T-cell (primary cell): ENCODE measurements around the gene UNC79. TPM values are rescaled to one million over a fixed set of nuclear protein-coding genes. Genes with fewer than 3 reads are reported as not detected.

ENCODE experiments used
- ATAC-seq, 4 experiments: fragments of 200-7000 bp in 3 of 4; fragments of 150-1000 bp in 1 of 4; cut with Tn5 transposase; replicated peaks in 1 of 4; 1 replicate in 3 of 4; 2 replicates in 1 of 4; pipeline ENCODE4 v1.10.0; 2021; ENCODE audit warnings: moderate library complexity in 3 of 4, mild to moderate bottlenecking in 2 of 4, moderate number of reproducible peaks in 1 of 4
- CTCF ChIA-PET, 2 donors: fragments of 300-600 bp; sonication (Branson Sonifier 250); formaldehyde crosslinking; loops; one replicate each; lab custom pipeline; 2022; ENCODE audit warnings: antibody characterized with exemption in 2 of 2; lab: Charles Lee
- POLR2A ChIA-PET, 2 donors: fragments of 300-600 bp; sonication (Branson Sonifier 250); formaldehyde crosslinking; loops; one replicate each; lab custom pipeline; 2022; ENCODE audit warnings: antibody characterized with exemption in 2 of 2; lab: Charles Lee
- DNase-seq, 35 experiments: peaks; one replicate each; pipeline versions ENCODE4 v3.0.0 to v3.0.0-alpha.2; 2013 to 2023
- H3K27ac ChIP-seq: one replicate; pipeline ENCODE4 v1.5.1; 2013; ENCODE audit warnings: low read length
- H3K27me3 ChIP-seq, 2 experiments: replicated peaks in 1 of 2; 1 replicate in 1 of 2; 2 replicates in 1 of 2; pipeline versions ENCODE4 v1.6.1 to v1.7.0; 2013; ENCODE audit warnings: low read length in 1 of 2, mixed read lengths in 1 of 2; ENCODE audit not compliant: control insufficient read depth in 2 of 2, insufficient read depth in 2 of 2; ENCODE audit errors: extremely low read depth in 1 of 2
- H3K36me3 ChIP-seq, 2 donors: 1 replicate in 1 of 2; 2 replicates in 1 of 2; pipeline versions ENCODE4 v1.6.1 to v1.7.0; 2013; ENCODE audit warnings: low read length in 1 of 2; ENCODE audit not compliant: control insufficient read depth in 2 of 2, insufficient read depth in 1 of 2; ENCODE audit errors: extremely low read depth in 1 of 2
- H3K4me1 ChIP-seq, 2 experiments: 1 replicate in 1 of 2; 2 replicates in 1 of 2; pipeline versions ENCODE4 v1.6.1 to v1.7.0; 2013; ENCODE audit warnings: low read length in 2 of 2, mixed read lengths in 1 of 2; ENCODE audit not compliant: insufficient read depth in 2 of 2, control insufficient read depth in 1 of 2; ENCODE audit errors: extremely low read depth in 1 of 2
- H3K4me3 ChIP-seq, 2 donors: 1 replicate in 1 of 2; 2 replicates in 1 of 2; pipeline versions ENCODE4 v1.5.1 to v1.7.0; 2013; ENCODE audit warnings: mild to moderate bottlenecking in 2 of 2, low read length in 1 of 2, moderate library complexity in 1 of 2; ENCODE audit not compliant: control insufficient read depth in 1 of 2; ENCODE audit errors: extremely low read depth in 1 of 2
- H3K9me3 ChIP-seq: 2 replicates; pipeline ENCODE4 v1.7.0; 2013
- H3K27ac Mint-ChIP-seq, 2 donors: one replicate each; pipeline ENCODE4 v1.8.0; 2020 to 2021; ENCODE audit warnings: mild to moderate bottlenecking in 2 of 2, mixed read lengths in 2 of 2
- H3K27me3 Mint-ChIP-seq, 2 donors: one replicate each; pipeline ENCODE4 v1.8.0; 2021 to 2022; ENCODE audit warnings: mixed read lengths in 2 of 2
- H3K36me3 Mint-ChIP-seq: one replicate; pipeline ENCODE4 v1.8.0; 2021; ENCODE audit warnings: mixed read lengths
- H3K4me1 Mint-ChIP-seq, 3 donors: one replicate each; pipeline ENCODE4 v1.8.0; 2020 to 2022; ENCODE audit warnings: mixed read lengths in 3 of 3, mild to moderate bottlenecking in 1 of 3
- H3K4me3 Mint-ChIP-seq, 3 donors: one replicate each; pipeline ENCODE4 v1.8.0; 2020 to 2022; ENCODE audit warnings: mild to moderate bottlenecking in 3 of 3, mixed read lengths in 3 of 3, moderate library complexity in 3 of 3
- H3K9me3 Mint-ChIP-seq, 3 donors: one replicate each; pipeline ENCODE4 v1.8.0; 2020 to 2022; ENCODE audit warnings: mixed read lengths in 3 of 3
- WGBS: methylation state at CpG from one replicate; pipeline ENCODE4 v1.1.5; 2013; ENCODE audit warnings: missing lambda C conversion rate; ENCODE audit not compliant: insufficient coverage; 5-methylcytosine and 5-hydroxymethylcytosine counted together
- total RNA-seq, 35 experiments: library from RNA in 6 of 35; stranded (reverse) in 6 of 35; fragments of 120-200 nt in 1 of 35; gene quantifications; one replicate each; pipeline versions ENCODE4 v1.2.1 to v1.2.4 and lab custom pipeline; 2013 to 2026

UNC79 gene
- total RNA-seq, 5 donors from 2014 or later (not counting 1 experiment from before 2014, with no cell fraction given): 0.06 to 0.07 TPM; not detected in 3

DNA sequence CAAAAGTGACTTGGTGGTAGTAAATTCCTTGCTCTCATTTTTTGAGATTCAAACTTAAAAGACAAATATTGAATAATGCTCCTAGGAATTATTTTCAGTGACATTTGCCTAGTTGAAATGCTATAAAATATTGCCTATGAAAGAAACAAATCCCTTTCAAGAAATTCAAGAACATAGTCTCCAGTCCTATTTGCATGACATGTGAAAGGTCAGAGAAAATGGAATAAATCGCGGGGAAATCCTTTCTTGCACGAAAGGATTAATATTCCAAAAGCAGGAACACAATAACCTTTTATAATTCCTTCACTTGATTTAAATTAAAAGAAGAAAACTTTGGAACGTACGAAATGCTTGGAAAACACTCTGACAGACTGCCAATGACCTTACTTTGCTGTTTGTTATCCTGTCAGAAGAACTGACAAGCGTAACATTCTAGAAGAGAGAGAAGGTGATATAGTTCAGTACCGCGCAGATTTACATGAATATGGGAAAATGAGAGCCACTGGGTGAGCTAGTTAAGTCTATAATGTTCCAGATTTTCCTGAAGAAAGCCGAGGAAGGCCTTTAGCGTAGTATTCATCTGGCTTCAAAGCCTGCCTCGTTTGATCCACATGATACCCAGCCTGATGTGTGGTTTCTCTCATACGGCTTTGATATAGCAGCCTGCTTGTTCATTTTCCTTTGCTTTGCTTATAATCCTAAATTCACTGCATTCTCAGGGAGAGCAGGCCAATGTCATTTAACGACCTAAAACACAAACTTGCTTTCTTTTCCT is 254.6 kb downstream of the UNC79 start:
- H3K27me3 ChIP-seq: peaks cover 5 to 6% of the 10 kb centered on the region in 2 experiments
- CTCF ChIA-PET: no interaction called here
- no peaks in the 10 kb centered on the region for H3K9me3 ChIP-seq
- Mint-ChIP-seq H3K27me3 (peaks cover 21 to 34% of the 10 kb centered on the region in 2 donors), H3K9me3 (no peaks in the 10 kb centered on the region), H3K27ac (no peak overlapping the region), H3K36me3 (no peaks in the 10 kb centered on the region), H3K4me1 (no peaks in the 10 kb centered on the region), H3K4me3 (no peak overlapping the region)
- ATAC-seq (no peak), DNase-seq (no peak)
- POLR2A ChIA-PET: no interaction called here
- H3K27ac ChIP-seq: no peak overlapping the region
- H3K36me3 ChIP-seq: no peaks in the 10 kb centered on the region
- H3K4me1 ChIP-seq: no peaks in the 10 kb centered on the region
- WGBS: 79% methylated on average over 12 of the region's 13 CpGs
- H3K4me3 ChIP-seq: no peak overlapping the region

DNA sequence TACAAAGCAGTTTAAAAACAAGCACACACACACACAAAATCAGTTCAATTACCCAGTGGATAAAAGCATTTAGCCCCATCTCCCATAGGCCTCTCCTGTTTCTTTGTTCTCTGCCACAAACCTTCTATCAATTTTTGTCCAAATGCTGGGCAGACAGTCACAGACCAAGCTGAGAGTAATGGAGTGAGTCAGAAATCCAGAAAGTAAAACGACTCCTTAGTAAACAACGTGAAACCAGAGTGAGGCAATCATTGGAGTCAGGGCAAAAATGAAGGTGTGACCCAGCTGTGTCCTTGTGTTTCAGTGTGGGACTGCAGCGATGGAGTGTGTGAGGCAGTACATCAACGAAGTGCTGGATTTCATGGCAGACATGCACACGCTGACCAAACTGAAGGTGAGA is 255.5 kb downstream of the UNC79 start:
- Mint-ChIP-seq H3K4me3 (no peak overlapping the region), H3K36me3 (no peaks in the 10 kb centered on the region), H3K9me3 (no peaks in the 10 kb centered on the region), H3K27me3 (peaks cover 23 to 34% of the 10 kb centered on the region in 2 donors), H3K4me1 (no peaks in the 10 kb centered on the region), H3K27ac (no peak overlapping the region)
- Histone ChIP-seq H3K9me3 (no peaks in the 10 kb centered on the region), H3K4me3 (no peak overlapping the region), H3K27me3 (peaks cover 5 to 6% of the 10 kb centered on the region in 2 experiments), H3K4me1 (no peaks in the 10 kb centered on the region), H3K36me3 (no peaks in the 10 kb centered on the region), H3K27ac (no peak overlapping the region)
- ChIA-PET CTCF (no interaction called here), POLR2A (interaction anchor here in 1 of 2 donors (0.6 kb wide), 1 partner anchor 1012 kb away, joined by 4 read pairs; no protein-coding TSS in a partner anchor)
- DNase-seq (no peak), ATAC-seq (no peak)
- 76% methylated on average over 5 of the region's 5 CpGs for WGBS

DNA sequence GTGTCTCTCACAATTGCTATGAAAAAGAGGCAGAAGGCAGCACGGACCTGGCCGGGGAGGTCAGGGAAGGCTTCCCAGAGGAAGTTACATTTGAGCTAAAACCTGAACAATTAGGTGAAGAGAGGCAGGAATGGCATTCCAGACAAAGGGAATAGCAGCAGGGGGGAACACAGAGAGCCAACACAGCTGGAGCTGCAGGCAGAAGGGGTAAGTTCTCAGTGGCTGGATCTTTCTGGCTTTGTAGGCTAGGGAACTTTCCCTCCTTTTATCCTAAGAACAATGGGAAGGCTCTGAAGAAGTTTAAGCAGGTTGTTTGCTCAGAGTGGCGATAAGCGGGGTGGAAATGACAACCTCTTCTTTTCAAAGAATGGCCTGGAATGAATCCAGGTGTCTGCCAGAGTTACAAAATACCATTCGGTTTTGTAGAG is 257.5 kb downstream of the UNC79 start:
- no peak overlapping the region for H3K27ac Mint-ChIP-seq
- no peaks in the 10 kb centered on the region for H3K4me1 Mint-ChIP-seq
- POLR2A ChIA-PET: no interaction called here
- no peak overlapping the region for H3K4me3 Mint-ChIP-seq
- 50% methylated on average over 3 of the region's 5 CpGs for WGBS
- Histone ChIP-seq H3K9me3 (no peaks in the 10 kb centered on the region), H3K36me3 (no peaks in the 10 kb centered on the region), H3K27ac (no peak overlapping the region), H3K4me1 (no peaks in the 10 kb centered on the region), H3K27me3 (peaks cover 5 to 6% of the 10 kb centered on the region in 2 experiments), H3K4me3 (no peak overlapping the region)
- CTCF ChIA-PET: no interaction called here
- peaks cover 23 to 34% of the 10 kb centered on the region in 2 donors for H3K27me3 Mint-ChIP-seq
- no peaks in the 10 kb centered on the region for H3K9me3 Mint-ChIP-seq
- no peak for DNase-seq
- no peak for ATAC-seq
- H3K36me3 Mint-ChIP-seq: no peaks in the 10 kb centered on the region

DNA sequence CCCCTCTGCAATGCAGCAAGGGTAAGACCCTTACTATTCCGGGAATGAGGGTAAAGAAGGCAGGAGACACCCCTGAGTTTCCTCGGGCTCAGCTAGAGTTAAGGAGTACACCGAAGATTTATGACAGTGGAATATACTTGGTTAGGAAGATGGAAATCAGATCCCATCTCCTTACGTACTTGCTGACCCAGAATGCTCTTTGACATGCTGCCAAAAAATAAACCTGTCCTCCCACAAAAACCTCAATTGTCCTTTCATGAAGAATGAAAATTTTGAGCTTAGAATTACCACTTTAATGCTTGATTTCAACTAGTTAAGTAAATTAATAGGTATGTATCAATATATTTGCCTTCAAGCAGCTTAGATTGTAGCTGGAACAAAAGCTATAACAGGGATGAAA is 258.1 kb downstream of the UNC79 start:
- Histone ChIP-seq H3K4me1 (no peaks in the 10 kb centered on the region), H3K27ac (no peak overlapping the region), H3K27me3 (peaks cover 5 to 6% of the 10 kb centered on the region in 2 experiments), H3K4me3 (no peak overlapping the region), H3K9me3 (no peaks in the 10 kb centered on the region), H3K36me3 (no peaks in the 10 kb centered on the region)
- WGBS: no CpG with 5 or more reads among the region's 4 CpGs
- Mint-ChIP-seq H3K27me3 (peaks cover 23 to 34% of the 10 kb centered on the region in 2 donors), H3K36me3 (no peaks in the 10 kb centered on the region), H3K27ac (no peak overlapping the region), H3K9me3 (no peaks in the 10 kb centered on the region), H3K4me1 (no peaks in the 10 kb centered on the region), H3K4me3 (no peak overlapping the region)
- CTCF ChIA-PET: no interaction called here
- POLR2A ChIA-PET: no interaction called here
- DNase-seq: no peak
- no peak for ATAC-seq

DNA sequence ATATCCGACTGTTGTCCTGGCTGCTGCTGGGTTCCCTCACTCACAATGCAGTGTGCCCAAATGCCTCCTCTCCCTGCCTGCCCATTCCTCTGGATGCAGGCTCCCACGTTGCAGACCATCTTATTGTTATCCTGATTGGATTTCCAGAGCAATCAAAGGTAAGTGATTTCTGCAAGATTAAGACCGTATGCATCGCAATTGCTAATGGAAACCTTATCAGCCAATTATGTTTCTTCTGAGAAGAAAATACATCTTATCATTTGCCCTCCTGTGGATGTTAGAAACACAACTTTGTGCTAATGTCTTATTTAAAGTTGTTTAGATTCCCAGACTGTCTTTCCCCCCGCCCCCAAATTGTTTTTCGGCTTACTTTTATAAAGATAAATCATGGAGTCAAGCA is 259.4 kb downstream of the UNC79 start:
- Mint-ChIP-seq H3K9me3 (peaks cover 0 to 3% (median 0%) of the 10 kb centered on the region in 3 donors), H3K27ac (no peak overlapping the region), H3K27me3 (peaks cover 22 to 36% of the 10 kb centered on the region in 2 donors), H3K4me1 (no peaks in the 10 kb centered on the region), H3K4me3 (no peak overlapping the region), H3K36me3 (no peaks in the 10 kb centered on the region)
- Histone ChIP-seq H3K27ac (no peak overlapping the region), H3K4me1 (no peaks in the 10 kb centered on the region), H3K9me3 (no peaks in the 10 kb centered on the region), H3K4me3 (no peak overlapping the region), H3K36me3 (no peaks in the 10 kb centered on the region), H3K27me3 (peaks cover 5 to 6% of the 10 kb centered on the region in 2 experiments)
- 67% methylated on average over 2 of the region's 6 CpGs for WGBS
- ChIA-PET CTCF (no interaction called here), POLR2A (no interaction called here)
- ATAC-seq: no peak
- no peak for DNase-seq

DNA sequence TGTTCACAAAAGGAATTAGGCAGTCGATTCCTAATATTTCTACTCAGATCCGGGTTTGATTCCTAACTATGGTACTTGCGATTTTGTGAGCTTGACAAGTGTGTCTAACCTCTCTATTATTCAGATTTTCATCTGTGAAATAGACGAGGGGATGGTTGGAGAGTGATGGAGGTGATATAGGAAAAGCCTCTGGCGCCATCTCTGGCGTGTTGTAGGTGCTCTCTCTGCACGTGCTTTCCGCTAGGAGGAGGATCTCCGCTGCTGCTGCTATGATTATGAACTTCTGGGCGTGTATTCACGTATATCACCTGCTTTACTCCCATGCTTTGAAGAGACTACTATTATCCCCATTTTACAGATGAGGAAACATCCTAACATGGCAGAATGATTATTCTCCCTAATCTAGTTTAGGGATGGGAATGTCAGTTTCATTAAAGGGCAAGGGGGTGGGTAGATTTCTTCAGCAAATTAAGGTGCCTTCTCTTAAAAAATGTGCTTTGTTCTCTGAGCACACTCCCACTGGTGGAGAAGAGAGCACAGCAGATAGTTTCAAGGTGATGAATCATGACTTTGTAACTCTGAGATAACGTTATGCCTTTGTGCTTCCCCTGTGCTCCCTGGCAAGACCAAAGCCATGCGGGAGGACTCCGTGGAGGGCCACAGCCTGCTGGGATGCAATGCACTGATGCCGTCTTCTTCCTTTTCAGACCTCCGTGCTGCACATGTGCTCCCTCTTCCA is 260.5 kb downstream of the UNC79 start:
- Histone ChIP-seq H3K4me1 (no peaks in the 10 kb centered on the region), H3K4me3 (no peak overlapping the region), H3K36me3 (no peaks in the 10 kb centered on the region), H3K9me3 (no peaks in the 10 kb centered on the region), H3K27me3 (peaks cover 5 to 6% of the 10 kb centered on the region in 2 experiments), H3K27ac (no peak overlapping the region)
- Mint-ChIP-seq H3K4me3 (no peak overlapping the region), H3K27me3 (peaks cover 25 to 28% of the 10 kb centered on the region in 2 donors), H3K4me1 (no peaks in the 10 kb centered on the region), H3K27ac (no peak overlapping the region), H3K9me3 (peaks cover 0 to 8% (median 0%) of the 10 kb centered on the region in 3 donors), H3K36me3 (no peaks in the 10 kb centered on the region)
- CTCF ChIA-PET: no interaction called here
- 73% methylated on average over 9 of the region's 16 CpGs for WGBS
- POLR2A ChIA-PET: no interaction called here
- no peak for DNase-seq
- ATAC-seq: no peak
